NCI-H510A (cell line): Measurements from ENCODE around the gene ERV3-1.
"Not testable (repeated sequence)": the region's sequence is repeated elsewhere in the genome, so short reads cannot be mapped to it uniquely, and the experiment has no call there.

Experiments used
- DNase-seq: peaks from one replicate; lab custom pipeline; 2025; lab: John Stamatoyannopoulos, UW

The ERV3-1 gene

GRCh38 chr7:65001291-65001814 lies 5.1 kb downstream of the ERV3-1 start:
- DNase-seq, result no peak

GRCh38 chr7:64999165-65000004 lies 7.1 kb downstream of the ERV3-1 start:
- DNase-seq, result no peak

- DNase-seq, result no peak
These were observed 7.7 kb downstream of the ERV3-1 start for GRCh38 chr7:64998865-64999164.

GRCh38 chr7:64997927-64998391 lies 8.5 kb downstream of the ERV3-1 start:
- DNase-seq, result peak; percentile 40

GRCh38 chr7:64997164-64997908 lies 9.2 kb downstream of the ERV3-1 start:
- DNase-seq, result no peak

GRCh38 chr7:64996305-64996704 lies 10.2 kb downstream of the ERV3-1 start:
- no peak for DNase-seq

- DNase-seq, result no peak
These were observed 12.6 kb downstream of the ERV3-1 start for GRCh38 chr7:64993901-64994300.

GRCh38 chr7:64992971-64993370 lies 13.5 kb downstream of the ERV3-1 start:
- DNase-seq, result no peak

GRCh38 chr7:64990936-64991335 lies 15.6 kb downstream of the ERV3-1 start, which contains the start of gene ZNF117:
Gene ZNF117, minus strand, starts transcription at chr7:64991036.
- no peak for DNase-seq

- no peak for DNase-seq
These were observed 16.3 kb downstream of the ERV3-1 start for GRCh38 chr7:64990216-64990615.

- no peak for DNase-seq
These were observed 27.8 kb downstream of the ERV3-1 start for GRCh38 chr7:64978497-64979203.

- DNase-seq, result no peak
These were observed 40.9 kb downstream of the ERV3-1 start for GRCh38 chr7:64965594-64965993.

GRCh38 chr7:64959072-64959747 lies 47.3 kb downstream of the ERV3-1 start:
- peak; percentile 70 for DNase-seq

GRCh38 chr7:64951250-64951848 lies 55.1 kb downstream of the ERV3-1 start:
- no peak for DNase-seq

GRCh38 chr7:64950673-64951072 lies 55.8 kb downstream of the ERV3-1 start:
- not testable (repeated sequence) for DNase-seq

- DNase-seq, result not testable (repeated sequence)
These were observed 57.7 kb downstream of the ERV3-1 start for GRCh38 chr7:64948774-64949173.

GRCh38 chr7:64947252-64948000 lies 59.1 kb downstream of the ERV3-1 start:
- no peak for DNase-seq

- DNase-seq, result no peak
These were observed 59.7 kb downstream of the ERV3-1 start for GRCh38 chr7:64946772-64947171.

GRCh38 chr7:64945503-64946175 lies 60.8 kb downstream of the ERV3-1 start:
- DNase-seq, result no peak
